ENCODE data around the gene SHTN1.

SHTN1 gene

GRCh38 chr10:116905845-116906210 lies 99.2 kb downstream of the SHTN1 start:
- Histone ChIP-seq H3K27ac (no peak overlapping the region), H2AFZ (no peak overlapping the region), H3K4me2 (ENCODE audit: low read length) (no peak overlapping the region), H3K9me3 (ENCODE audit: control insufficient read depth, low read length) (no peaks in the 10 kb centered on the region), H3K36me3 (ENCODE audit: control insufficient read depth, insufficient read depth, low read length) (no peaks in the 10 kb centered on the region), H3K4me3 (ENCODE audit: low read depth, low read length) (no peak overlapping the region), H3K4me1 (no peaks in the 10 kb centered on the region), H3K27me3 (ENCODE audit: control insufficient read depth, insufficient read depth, low read length) (no peaks in the 10 kb centered on the region), H3K79me2 (no peaks in the 10 kb centered on the region), H3K9ac (no peak overlapping the region)
- TF ChIP-seq, protein P1, sequence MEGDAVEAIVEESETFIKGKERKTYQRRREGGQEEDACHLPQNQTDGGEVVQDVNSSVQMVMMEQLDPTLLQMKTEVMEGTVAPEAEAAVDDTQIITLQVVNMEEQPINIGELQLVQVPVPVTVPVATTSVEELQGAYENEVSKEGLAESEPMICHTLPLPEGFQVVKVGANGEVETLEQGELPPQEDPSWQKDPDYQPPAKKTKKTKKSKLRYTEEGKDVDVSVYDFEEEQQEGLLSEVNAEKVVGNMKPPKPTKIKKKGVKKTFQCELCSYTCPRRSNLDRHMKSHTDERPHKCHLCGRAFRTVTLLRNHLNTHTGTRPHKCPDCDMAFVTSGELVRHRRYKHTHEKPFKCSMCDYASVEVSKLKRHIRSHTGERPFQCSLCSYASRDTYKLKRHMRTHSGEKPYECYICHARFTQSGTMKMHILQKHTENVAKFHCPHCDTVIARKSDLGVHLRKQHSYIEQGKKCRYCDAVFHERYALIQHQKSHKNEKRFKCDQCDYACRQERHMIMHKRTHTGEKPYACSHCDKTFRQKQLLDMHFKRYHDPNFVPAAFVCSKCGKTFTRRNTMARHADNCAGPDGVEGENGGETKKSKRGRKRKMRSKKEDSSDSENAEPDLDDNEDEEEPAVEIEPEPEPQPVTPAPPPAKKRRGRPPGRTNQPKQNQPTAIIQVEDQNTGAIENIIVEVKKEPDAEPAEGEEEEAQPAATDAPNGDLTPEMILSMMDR (IDR thresholded peaks at IDR 0.05), result no peak

- Histone ChIP-seq H3K9me3 (ENCODE audit: control insufficient read depth, low read length) (no peaks in the 10 kb centered on the region), H2AFZ (no peak overlapping the region), H3K4me3 (ENCODE audit: low read depth, low read length) (no peak overlapping the region), H3K4me2 (ENCODE audit: low read length) (no peak overlapping the region), H3K36me3 (ENCODE audit: control insufficient read depth, insufficient read depth, low read length) (no peaks in the 10 kb centered on the region), H3K9ac (no peak overlapping the region), H3K27me3 (ENCODE audit: control insufficient read depth, insufficient read depth, low read length) (no peaks in the 10 kb centered on the region), H3K4me1 (no peaks in the 10 kb centered on the region), H3K79me2 (no peaks in the 10 kb centered on the region), H3K27ac (no peak overlapping the region)
- TF ChIP-seq, protein P1 (IDR thresholded peaks at IDR 0.05), result no peak
Observed at GRCh38 chr10:116899626-116900025, 105.4 kb downstream of the SHTN1 start.

DNA sequence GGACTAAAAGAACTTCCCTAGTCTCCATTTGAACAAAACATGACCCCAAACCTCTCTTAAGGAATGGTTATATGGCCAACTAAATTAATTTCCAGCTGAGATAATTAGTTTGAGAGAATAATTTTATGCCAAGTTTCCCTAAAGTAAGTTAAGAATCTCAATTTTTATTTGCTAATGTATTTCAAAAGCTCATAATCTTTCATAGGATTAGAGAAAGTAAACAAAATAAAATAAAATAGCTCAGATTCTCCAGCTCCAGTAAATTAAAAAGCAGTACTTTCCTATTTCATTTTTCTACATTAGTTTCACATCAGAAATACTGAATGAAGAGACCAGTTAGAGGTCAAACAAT lies 111.3 kb downstream of the SHTN1 start:
- no peak overlapping the region for H2AFZ ChIP-seq
- TF ChIP-seq, protein P1 (IDR thresholded peaks at IDR 0.05), result no peak

DNA sequence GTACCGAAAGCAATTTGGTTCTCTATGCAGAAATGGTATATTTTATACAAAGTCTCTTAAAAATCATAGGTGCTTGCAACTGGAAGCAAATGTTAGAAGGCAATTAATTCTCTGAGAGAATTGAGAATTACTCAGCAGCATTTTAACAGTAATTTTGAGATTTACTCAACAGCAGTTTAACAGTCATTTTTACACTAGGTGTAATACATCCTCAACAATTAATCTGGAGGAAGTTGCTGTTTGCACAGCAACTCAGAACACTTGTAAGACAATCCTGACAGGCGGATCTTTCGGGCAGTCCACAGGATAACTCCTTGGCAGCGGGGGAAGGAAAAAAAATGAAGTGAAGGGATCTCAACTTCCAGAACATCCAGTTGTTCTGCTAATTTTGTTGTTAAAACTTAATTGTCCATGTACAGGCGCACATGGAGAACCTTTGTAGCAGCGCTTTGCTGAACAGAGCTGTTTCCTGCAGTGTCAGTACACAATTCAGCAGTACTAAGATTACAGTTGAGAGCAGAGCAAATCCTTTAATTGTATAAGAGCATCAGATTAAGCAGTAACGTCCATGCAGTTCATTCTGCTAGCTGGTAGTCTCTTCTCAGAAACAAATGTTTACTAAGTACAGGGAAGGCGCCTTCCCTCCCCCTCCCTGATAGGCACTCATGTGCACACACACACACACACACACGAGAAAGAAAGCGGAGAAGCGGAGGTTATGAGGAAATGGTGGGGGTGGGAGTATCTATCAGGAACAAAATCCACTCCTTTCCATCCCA lies 111.9 kb downstream of the SHTN1 start:
- Histone ChIP-seq H3K79me2 (no peaks in the 10 kb centered on the region), H2AFZ (no peak overlapping the region), H3K36me3 (ENCODE audit: control insufficient read depth, insufficient read depth, low read length) (no peaks in the 10 kb centered on the region), H3K9me3 (ENCODE audit: control insufficient read depth, low read length) (no peaks in the 10 kb centered on the region), H3K27me3 (ENCODE audit: control insufficient read depth, insufficient read depth, low read length) (no peaks in the 10 kb centered on the region), H3K9ac (no peak overlapping the region), H3K4me3 (ENCODE audit: low read depth, low read length) (no peak overlapping the region), H3K27ac (no peak overlapping the region), H3K4me1 (peaks cover 12% of the 10 kb centered on the region), H3K4me2 (ENCODE audit: low read length) (no peak overlapping the region)
- TF ChIP-seq, protein P1 (IDR thresholded peaks at IDR 0.05), result no peak

More for the DNA sequence above, 111.3 kb downstream of the SHTN1 start:
- Histone ChIP-seq H3K4me1 (peaks cover 6% of the 10 kb centered on the region), H3K79me2 (no peaks in the 10 kb centered on the region), H3K27me3 (ENCODE audit: control insufficient read depth, insufficient read depth, low read length) (no peaks in the 10 kb centered on the region), H3K4me3 (ENCODE audit: low read depth, low read length) (no peak overlapping the region), H3K9me3 (ENCODE audit: control insufficient read depth, low read length) (no peaks in the 10 kb centered on the region), H3K36me3 (ENCODE audit: control insufficient read depth, insufficient read depth, low read length) (no peaks in the 10 kb centered on the region), H3K27ac (no peak overlapping the region), H3K4me2 (ENCODE audit: low read length) (no peak overlapping the region), H3K9ac (no peak overlapping the region)

GRCh38 chr10:116891208-116891607 lies 113.8 kb downstream of the SHTN1 start:
- peaks cover 31% of the 10 kb centered on the region for H3K4me1 ChIP-seq
- H3K4me3 ChIP-seq (ENCODE audit: low read depth, low read length), result no peak overlapping the region
- H3K27ac ChIP-seq, result no peak overlapping the region
- H3K4me2 ChIP-seq (ENCODE audit: low read length), result no peak overlapping the region
- H3K79me2 ChIP-seq, result no peaks in the 10 kb centered on the region
- no peak overlapping the region for H3K9ac ChIP-seq
- TF ChIP-seq, protein P1 (IDR thresholded peaks at IDR 0.05), result no peak
- no peaks in the 10 kb centered on the region for H3K36me3 ChIP-seq (ENCODE audit: control insufficient read depth, insufficient read depth, low read length)
- no peaks in the 10 kb centered on the region for H3K27me3 ChIP-seq (ENCODE audit: control insufficient read depth, insufficient read depth, low read length)
- no peaks in the 10 kb centered on the region for H3K9me3 ChIP-seq (ENCODE audit: control insufficient read depth, low read length)
- no peak overlapping the region for H2AFZ ChIP-seq

Measured in parathyroid adenoma (tissue), 2 donors.